HG03521 (cell line): ENCODE data around the gene FSD2.
A peak's percentile ranks its signal among the peaks of the same experiment; 100 is the strongest.
"Not testable (repeated sequence)": the region's sequence is repeated elsewhere in the genome, so short reads cannot be mapped to it uniquely, and the experiment has no call there.

Experiments
- ATAC-seq: cut with Tn5 transposase; IDR thresholded peaks from one replicate; pipeline ENCODE4 v1.9.1; 2021; ENCODE audit warnings: mild to moderate bottlenecking, moderate library complexity; ENCODE audit not compliant: unreplicated experiment

Gene FSD2

GRCh38 chr15:82793737-82794136 is 12.1 kb downstream of the FSD2 start:
- no peak for ATAC-seq

- no peak for ATAC-seq
Observed at GRCh38 chr15:82792068-82792467, 13.8 kb downstream of the FSD2 start.

DNA sequence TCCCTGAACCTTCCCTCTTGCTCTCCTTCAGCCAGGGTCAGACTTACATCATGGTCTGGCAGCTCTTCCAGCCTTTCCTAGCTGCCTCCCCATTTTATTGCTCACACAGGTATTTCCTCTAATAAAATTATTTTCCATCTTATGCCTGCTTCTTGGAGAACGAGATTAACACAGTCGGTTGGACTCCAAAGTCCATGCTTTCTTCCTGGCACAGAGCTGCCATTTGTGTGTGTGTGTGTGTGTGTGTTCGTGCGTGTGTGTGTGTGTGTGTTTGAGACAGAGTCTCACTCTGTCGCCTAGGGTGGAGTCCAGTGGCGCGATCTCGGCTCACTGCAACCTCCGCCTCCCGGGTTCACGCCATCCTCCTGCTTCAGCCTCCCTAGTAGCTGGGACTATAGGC is 15.5 kb downstream of the FSD2 start:
- ATAC-seq: no peak

GRCh38 chr15:82789491-82789890 is 16.4 kb downstream of the FSD2 start:
- no peak for ATAC-seq

DNA sequence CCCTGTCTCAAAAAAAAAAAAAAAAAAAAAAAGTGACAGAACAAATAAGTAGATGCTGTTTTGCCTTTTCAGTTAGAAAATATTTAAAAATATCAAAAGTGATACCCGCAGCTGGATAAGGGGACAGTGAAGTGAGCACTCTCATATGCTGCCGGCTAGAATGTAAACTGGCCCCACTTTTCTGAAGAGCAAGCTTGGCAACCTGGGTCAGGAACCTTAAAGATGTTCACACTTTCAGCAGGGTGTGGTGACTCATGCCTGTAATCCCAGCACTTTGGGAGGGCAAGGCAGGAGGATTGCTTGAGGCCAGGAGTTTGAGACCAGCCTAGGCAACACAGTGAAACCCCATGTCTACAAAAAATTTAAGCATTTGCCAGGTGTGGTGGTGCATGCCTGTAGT is 17.4 kb downstream of the FSD2 start:
- no peak for ATAC-seq

DNA sequence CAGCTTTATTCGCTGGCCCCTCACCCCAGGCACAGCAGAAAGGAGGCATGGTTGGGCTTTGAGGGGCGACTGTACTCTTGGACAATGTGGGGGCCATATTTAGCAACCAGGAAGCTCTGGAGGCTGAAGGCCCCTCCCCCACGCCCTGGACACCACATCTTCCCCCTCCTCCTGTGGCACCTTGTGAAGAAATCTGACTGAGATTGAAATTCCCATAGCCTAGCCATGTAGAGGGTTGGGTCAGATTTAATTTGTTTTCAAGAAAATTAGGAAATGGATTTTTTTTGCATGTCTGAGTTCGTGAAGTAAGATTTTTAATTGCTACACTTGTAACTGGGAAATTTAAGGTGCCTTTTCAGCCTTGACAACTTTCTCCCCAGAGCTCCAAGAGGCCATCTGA is 24.5 kb downstream of the FSD2 start:
- ATAC-seq: no peak

DNA sequence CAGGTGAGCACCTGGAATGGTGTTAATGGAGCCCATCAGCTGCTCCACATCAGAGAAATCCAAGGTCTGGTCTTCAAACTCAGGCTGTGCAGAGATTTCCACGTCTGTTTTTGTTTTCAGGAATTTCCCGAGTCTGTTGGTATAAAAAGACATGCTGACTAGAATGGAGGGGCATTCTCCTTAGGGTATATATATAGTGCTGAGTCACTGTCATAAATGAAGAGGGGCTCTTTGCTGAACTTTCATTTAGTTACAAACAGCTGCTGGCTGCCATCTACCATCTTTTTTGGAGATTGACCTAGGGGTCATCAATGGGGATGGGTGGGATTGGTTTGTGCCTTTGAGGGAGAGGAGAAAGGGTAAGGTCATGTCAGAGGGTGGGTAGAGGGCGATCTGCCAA is 27.1 kb downstream of the FSD2 start:
- no peak for ATAC-seq

GRCh38 chr15:82774496-82774895 is 31.4 kb downstream of the FSD2 start:
- no peak for ATAC-seq

DNA sequence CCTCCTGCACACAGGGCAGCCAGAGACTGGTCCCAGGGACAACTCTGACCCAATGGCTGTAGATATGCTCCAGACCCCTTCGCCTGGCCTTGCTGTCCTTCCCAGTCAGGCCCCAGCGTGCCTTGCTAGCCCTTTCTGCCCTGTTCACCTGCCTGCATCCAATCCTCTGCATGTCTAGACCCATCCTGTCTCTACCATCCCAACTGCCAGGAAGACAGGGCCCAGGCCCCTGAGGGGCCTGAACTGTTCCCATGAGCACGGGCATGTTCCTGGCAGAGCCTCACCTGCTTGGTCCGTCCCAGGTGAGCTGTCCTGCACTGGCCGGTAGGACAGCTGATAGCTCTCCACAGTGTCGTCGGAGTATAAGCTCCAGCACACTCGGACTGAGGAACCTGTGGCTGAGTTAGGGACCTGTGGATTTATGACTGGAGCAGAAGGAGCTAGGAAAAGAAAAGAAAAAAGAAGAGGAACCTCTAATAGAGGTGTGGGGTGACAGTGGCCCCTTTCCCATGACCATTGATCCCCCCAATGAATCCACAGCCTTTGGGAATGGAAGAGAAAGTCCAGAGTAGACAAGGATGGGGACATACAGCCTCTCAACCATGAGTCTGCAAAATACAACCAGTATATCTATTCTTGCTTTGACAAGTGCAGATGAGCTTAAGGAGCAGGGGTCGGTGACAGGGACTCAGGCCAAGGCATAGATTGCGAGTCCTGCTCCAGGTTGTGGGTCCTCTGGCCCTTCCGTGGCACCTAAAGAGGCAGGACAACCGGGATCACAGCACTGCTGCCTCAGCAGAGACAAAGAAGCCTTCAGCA is 33.9 kb downstream of the FSD2 start:
- ATAC-seq: no peak

GRCh38 chr15:82768414-82769054 is 37.3 kb downstream of the FSD2 start:
- no peak for ATAC-seq

DNA sequence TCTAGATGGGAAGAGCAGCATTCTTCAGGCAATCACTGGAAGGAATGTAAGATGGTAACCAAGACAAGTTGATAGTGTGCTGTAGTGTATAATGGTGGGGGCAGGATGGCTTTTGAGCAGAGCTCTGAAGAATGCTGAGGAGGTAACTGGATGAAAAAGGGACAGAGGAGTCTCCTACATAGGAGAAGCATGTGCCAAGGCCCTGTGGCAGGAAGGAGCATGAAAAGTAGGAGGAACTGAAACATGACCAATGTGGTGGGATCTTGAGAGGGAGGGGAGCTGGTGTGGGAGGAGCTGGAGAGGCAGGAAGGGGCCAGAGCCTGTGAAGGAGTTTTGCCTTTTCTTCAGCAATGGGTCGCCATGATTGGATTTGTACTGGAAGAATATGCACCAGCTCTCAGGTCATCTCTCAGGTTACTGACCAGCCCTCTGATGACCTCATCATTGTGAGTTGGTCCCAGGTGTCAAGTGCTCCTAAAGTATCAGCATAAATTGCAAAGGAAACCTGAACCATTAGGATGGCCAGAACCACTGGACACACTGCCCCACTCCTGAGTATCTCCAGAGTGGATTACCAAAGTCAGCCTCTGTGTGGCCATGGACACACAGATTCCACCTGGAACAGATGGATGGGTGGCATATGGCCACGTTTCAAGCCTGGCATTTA is 38.6 kb downstream of the FSD2 start:
- ATAC-seq: no peak

- not testable (repeated sequence) for ATAC-seq
Observed at GRCh38 chr15:82766201-82766600, 39.7 kb downstream of the FSD2 start.

DNA sequence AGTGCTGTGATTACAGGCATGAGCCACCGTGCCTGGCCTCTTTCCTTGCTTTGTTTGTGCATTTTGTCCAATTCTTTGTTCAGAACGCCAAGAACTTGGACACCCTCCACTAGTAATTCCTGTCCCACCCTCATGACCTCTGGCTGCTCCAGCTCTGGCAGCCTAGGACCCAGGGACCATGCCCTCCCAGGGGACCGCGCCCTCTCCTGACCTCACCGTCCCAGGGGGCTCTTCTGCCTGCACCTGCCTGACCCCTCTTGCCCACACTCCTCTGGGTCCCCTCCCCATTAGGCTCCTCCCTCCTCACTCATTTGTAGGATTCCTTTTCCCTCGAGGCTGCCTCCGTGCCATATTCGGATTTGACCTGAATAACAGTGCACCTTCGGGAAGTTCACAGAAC is 41.1 kb downstream of the FSD2 start:
- ATAC-seq: no peak

- no peak for ATAC-seq
Observed at GRCh38 chr15:82764117-82764490, 41.8 kb downstream of the FSD2 start.

- ATAC-seq: no peak
Observed at GRCh38 chr15:82763361-82764116, 42.3 kb downstream of the FSD2 start.

- no peak for ATAC-seq
Observed at GRCh38 chr15:82751308-82751707, 54.6 kb downstream of the FSD2 start.

DNA sequence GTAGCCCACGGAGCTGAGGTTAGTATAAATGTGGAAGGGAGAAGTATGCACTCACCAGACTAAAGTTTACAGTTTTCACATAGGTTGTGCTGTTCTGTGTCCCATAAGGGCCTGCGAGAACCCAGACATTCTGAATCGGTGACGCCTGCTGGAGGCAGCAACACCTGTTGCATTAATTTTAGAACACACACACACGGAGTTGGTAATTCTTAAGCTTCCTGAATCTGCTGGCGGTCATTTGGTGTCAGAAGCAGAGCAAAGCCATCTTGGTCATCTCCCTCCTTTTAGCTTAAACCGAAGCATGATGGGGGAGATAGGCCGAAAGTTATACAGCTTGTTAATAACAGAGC is 55.1 kb downstream of the FSD2 start:
- peak; percentile 31 for ATAC-seq

DNA sequence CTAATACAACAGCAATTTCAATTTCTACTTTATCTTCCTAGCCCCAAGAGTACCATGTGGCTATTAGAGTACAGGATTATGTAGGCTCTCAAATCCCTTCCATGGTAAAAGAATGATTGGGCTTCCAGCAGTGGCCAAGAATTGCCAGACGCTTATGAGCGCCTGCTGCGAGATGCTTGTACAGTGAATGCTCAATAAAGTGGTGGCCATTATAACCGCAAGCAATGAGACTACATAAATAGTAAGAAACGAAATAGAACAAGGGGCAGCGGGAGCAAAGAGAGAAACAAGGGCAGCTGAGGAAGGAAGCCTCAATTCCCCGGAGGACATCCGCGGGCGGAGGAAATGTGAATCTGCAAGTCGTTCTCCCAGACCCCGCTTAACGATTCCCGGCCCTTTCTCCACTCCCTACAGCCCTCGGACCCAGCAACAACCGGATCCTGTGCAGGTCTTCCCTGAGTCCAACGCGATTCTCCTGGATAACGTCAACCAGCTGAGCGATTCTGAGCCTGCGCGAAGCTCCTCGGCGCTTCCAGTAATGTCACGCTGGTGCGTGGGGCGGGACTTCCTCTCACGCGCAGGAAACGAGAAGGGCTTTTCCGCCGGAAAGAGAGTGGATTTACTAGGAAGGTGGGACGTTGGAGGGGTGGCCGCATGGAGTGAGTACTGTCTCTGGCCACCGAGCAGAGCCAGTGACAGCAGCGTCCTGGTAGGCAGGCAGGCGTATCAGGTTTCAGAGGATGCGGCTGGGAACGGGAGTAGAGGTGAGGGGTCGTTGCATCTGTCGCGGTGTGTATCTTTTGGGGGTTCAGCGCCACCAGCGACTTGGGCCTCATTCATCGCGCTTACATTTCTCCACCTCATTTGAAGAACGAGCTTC is 55.7 kb downstream of the FSD2 start:
- ATAC-seq: peak; percentile 88

- no peak for ATAC-seq
Observed at GRCh38 chr15:82748315-82748714, 57.6 kb downstream of the FSD2 start.

- no peak for ATAC-seq
Observed at GRCh38 chr15:82743810-82744209, 62.1 kb downstream of the FSD2 start.
